K562 (cell line): ENCODE results near the gene PRSS27.

ENCODE experiments used
- CBX3 ChIP-seq, 2 experiments: IDR thresholded peaks; 1 replicate in 1 of 2; 2 replicates in 1 of 2; pipeline ENCODE4 v1.6.1; 2012; ENCODE audit warnings: inconsistent platforms in 2 of 2, low read length in 2 of 2, borderline replicate concordance in 1 of 2, control low read depth in 1 of 2
- HNRNPLL ChIP-seq: fragments of 200-400 bp; formaldehyde crosslinking; IDR thresholded peaks from 2 replicates; pipeline ENCODE4 v1.6.1; 2017; ENCODE audit warnings: low read length, low read depth, mild to moderate bottlenecking; ENCODE audit not compliant: poor library complexity, severe bottlenecking
- MAFK ChIP-seq: IDR thresholded peaks from 2 replicates; pipeline ENCODE4 v1.6.1; 2011; ENCODE audit warnings: low read length, improper control_type of control experiment
- MNT ChIP-seq, 2 experiments: fragments of 450-650 bp; conservative IDR thresholded peaks; 2 replicates each; pipeline ENCODE4 v1.6.1; 2017; ENCODE audit warnings: mild to moderate bottlenecking in 2 of 2, moderate library complexity in 2 of 2
- SMC3 ChIP-seq: conservative IDR thresholded peaks from 2 replicates; pipeline ENCODE4 v1.6.1; 2011; ENCODE audit warnings: low read depth, low read length, improper control_type of control experiment; ENCODE audit not compliant: insufficient read depth
- TF ChIP-seq, protein P1 (sequence below), 2 experiments: fragments of 450-650 bp in 1 of 2; sonication (generic) in 1 of 2; formaldehyde crosslinking in 1 of 2; IDR thresholded peaks in 1 of 2; conservative IDR thresholded peaks in 1 of 2; 2 replicates each; pipeline versions ENCODE4 v1.6.1 to v1.8.1; 2016 to 2023; ENCODE audit warnings: mild to moderate bottlenecking in 2 of 2, moderate library complexity in 2 of 2, inconsistent platforms in 1 of 2, missing genetic modification reagents in 1 of 2
- TF ChIP-seq, protein P2 (sequence below): sonication (generic); formaldehyde crosslinking; IDR thresholded peaks from 2 replicates; pipeline ENCODE4 v1.8.0; 2022; ENCODE audit warnings: missing genetic modification reagents, mild to moderate bottlenecking, borderline replicate concordance
- TF ChIP-seq, protein P3 (sequence below): sonication (generic); formaldehyde crosslinking; IDR thresholded peaks from 2 replicates; pipeline ENCODE4 v1.8.1; 2022; ENCODE audit warnings: missing genetic modification reagents

GRCh38 chr16:2769675-2770056 is 49.6 kb upstream of the PRSS27 start:
- TF ChIP-seq, protein P1, sequence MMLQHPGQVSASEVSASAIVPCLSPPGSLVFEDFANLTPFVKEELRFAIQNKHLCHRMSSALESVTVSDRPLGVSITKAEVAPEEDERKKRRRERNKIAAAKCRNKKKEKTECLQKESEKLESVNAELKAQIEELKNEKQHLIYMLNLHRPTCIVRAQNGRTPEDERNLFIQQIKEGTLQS (IDR thresholded peaks at IDR 0.05): no peak
- TF ChIP-seq, protein P1 (CRISPR knock-in tag; conservative IDR thresholded peaks at IDR 0.05): no peak
- TF ChIP-seq SMC3 (no peak), MNT (conservative IDR thresholded peaks at IDR 0.05) (no peak), HNRNPLL (no peak), MAFK (no peak), CBX3 (IDR thresholded peaks at IDR 0.05; ENCODE audit: borderline replicate concordance in 1 of 2, low read length in 2 of 2) (no peak)
- TF ChIP-seq, protein P2, sequence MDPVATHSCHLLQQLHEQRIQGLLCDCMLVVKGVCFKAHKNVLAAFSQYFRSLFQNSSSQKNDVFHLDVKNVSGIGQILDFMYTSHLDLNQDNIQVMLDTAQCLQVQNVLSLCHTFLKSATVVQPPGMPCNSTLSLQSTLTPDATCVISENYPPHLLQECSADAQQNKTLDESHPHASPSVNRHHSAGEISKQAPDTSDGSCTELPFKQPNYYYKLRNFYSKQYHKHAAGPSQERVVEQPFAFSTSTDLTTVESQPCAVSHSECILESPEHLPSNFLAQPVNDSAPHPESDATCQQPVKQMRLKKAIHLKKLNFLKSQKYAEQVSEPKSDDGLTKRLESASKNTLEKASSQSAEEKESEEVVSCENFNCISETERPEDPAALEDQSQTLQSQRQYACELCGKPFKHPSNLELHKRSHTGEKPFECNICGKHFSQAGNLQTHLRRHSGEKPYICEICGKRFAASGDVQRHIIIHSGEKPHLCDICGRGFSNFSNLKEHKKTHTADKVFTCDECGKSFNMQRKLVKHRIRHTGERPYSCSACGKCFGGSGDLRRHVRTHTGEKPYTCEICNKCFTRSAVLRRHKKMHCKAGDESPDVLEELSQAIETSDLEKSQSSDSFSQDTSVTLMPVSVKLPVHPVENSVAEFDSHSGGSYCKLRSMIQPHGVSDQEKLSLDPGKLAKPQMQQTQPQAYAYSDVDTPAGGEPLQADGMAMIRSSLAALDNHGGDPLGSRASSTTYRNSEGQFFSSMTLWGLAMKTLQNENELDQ (CRISPR knock-in tag): no peak
- TF ChIP-seq, protein P3, sequence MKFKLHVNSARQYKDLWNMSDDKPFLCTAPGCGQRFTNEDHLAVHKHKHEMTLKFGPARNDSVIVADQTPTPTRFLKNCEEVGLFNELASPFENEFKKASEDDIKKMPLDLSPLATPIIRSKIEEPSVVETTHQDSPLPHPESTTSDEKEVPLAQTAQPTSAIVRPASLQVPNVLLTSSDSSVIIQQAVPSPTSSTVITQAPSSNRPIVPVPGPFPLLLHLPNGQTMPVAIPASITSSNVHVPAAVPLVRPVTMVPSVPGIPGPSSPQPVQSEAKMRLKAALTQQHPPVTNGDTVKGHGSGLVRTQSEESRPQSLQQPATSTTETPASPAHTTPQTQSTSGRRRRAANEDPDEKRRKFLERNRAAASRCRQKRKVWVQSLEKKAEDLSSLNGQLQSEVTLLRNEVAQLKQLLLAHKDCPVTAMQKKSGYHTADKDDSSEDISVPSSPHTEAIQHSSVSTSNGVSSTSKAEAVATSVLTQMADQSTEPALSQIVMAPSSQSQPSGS (CRISPR knock-in tag): no peak
